OCI-LY3 (cell line): ENCODE results near the gene COL20A1.

Experiments used
- EZH2phosphoT487 ChIP-seq: fragments of 200-600 bp; shearing (Covaris generic); IDR thresholded peaks from 2 replicates; pipeline ENCODE4 v1.6.1; 2018; ENCODE audit warnings: antibody characterized with exemption, mixed run types, low read depth
- TF ChIP-seq, protein P1 (sequence below): fragments of 200-600, 300-600 bp; sonication (generic); IDR thresholded peaks from 2 replicates; pipeline ENCODE4 v1.5.1; 2014; ENCODE audit warnings: antibody characterized with exemption, low read length, low read depth

GRCh38 chr20:63284083-63284440 lies 8.9 kb upstream of the COL20A1 start:
- TF ChIP-seq, protein P1, sequence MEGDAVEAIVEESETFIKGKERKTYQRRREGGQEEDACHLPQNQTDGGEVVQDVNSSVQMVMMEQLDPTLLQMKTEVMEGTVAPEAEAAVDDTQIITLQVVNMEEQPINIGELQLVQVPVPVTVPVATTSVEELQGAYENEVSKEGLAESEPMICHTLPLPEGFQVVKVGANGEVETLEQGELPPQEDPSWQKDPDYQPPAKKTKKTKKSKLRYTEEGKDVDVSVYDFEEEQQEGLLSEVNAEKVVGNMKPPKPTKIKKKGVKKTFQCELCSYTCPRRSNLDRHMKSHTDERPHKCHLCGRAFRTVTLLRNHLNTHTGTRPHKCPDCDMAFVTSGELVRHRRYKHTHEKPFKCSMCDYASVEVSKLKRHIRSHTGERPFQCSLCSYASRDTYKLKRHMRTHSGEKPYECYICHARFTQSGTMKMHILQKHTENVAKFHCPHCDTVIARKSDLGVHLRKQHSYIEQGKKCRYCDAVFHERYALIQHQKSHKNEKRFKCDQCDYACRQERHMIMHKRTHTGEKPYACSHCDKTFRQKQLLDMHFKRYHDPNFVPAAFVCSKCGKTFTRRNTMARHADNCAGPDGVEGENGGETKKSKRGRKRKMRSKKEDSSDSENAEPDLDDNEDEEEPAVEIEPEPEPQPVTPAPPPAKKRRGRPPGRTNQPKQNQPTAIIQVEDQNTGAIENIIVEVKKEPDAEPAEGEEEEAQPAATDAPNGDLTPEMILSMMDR = no peak
- TF ChIP-seq EZH2phosphoT487 = no peak
